GM21529 (cell line): Measurements from ENCODE around the gene TBC1D1.

Source experiments
- ATAC-seq: cut with Tn5 transposase; IDR thresholded peaks from one replicate; pipeline ENCODE4 v1.9.1; 2021; ENCODE audit not compliant: unreplicated experiment

TBC1D1 gene

GRCh38 chr4:38075370-38076152 lies 184.7 kb downstream of the TBC1D1 start:
- no peak for ATAC-seq

- no peak for ATAC-seq
These were observed 185.3 kb downstream of the TBC1D1 start for GRCh38 chr4:38076153-38076669.

- no peak for ATAC-seq
These were observed 187.1 kb downstream of the TBC1D1 start for GRCh38 chr4:38077791-38078489.

GRCh38 chr4:38078590-38079421 lies 187.9 kb downstream of the TBC1D1 start:
- ATAC-seq: no peak

GRCh38 chr4:38080061-38080974 lies 189.4 kb downstream of the TBC1D1 start:
- ATAC-seq: no peak

- ATAC-seq: no peak
These were observed 191.1 kb downstream of the TBC1D1 start for GRCh38 chr4:38082021-38082420.

GRCh38 chr4:38082424-38083385 lies 191.8 kb downstream of the TBC1D1 start:
- ATAC-seq: no peak

GRCh38 chr4:38084877-38085711 lies 194.2 kb downstream of the TBC1D1 start:
- ATAC-seq: no peak

- ATAC-seq: no peak
These were observed 194.9 kb downstream of the TBC1D1 start for GRCh38 chr4:38085751-38086150.

GRCh38 chr4:38086151-38086848 lies 195.4 kb downstream of the TBC1D1 start:
- no peak for ATAC-seq

GRCh38 chr4:38086849-38087226 lies 196.0 kb downstream of the TBC1D1 start:
- no peak for ATAC-seq

- no peak for ATAC-seq
These were observed 197.4 kb downstream of the TBC1D1 start for GRCh38 chr4:38088321-38088720.

- ATAC-seq: no peak
These were observed 199.1 kb downstream of the TBC1D1 start for GRCh38 chr4:38089961-38090360.

GRCh38 chr4:38090455-38091246 lies 199.8 kb downstream of the TBC1D1 start:
- ATAC-seq: no peak

GRCh38 chr4:38091636-38092035 lies 200.8 kb downstream of the TBC1D1 start:
- ATAC-seq: no peak

- ATAC-seq: no peak
These were observed 201.8 kb downstream of the TBC1D1 start for GRCh38 chr4:38092701-38093100.

GRCh38 chr4:38094419-38094818 lies 203.5 kb downstream of the TBC1D1 start:
- ATAC-seq: no peak
